ENCODE results near the gene RACK1. TPM values are rescaled to one million over a fixed set of nuclear protein-coding genes. Genes with fewer than 3 reads are reported as not detected.
A peak's percentile ranks its signal among the peaks of the same experiment; 100 is the strongest.

RACK1 gene
- total and polyA plus RNA-seq, 2 of the 13 experiments (the other 11 are each of a cell fraction or from before 2014, with no cell fraction given) = 2,514 to 6,141 TPM

GRCh38 chr5:181187500-181188213 lies 56.0 kb downstream of the RACK1 start (continued):
- TF ChIP-seq ZNF652 (CRISPR knock-in tag; IDR thresholded peaks at IDR 0.05; ENCODE audit: borderline replicate concordance, low read depth) = no peak
- no peak for TF ChIP-seq RBAK (CRISPR knock-in tag; IDR thresholded peaks at IDR 0.05)
- TF ChIP-seq ATF2 (CRISPR knock-in tag; IDR thresholded peaks at IDR 0.05) = 0 out of 2 replicates have a peak, but pooled peaks have one; percentile 40
- TF ChIP-seq SRSF9 (IDR thresholded peaks at IDR 0.05; ENCODE audit: borderline replicate concordance, insufficient read depth, low read depth, low read length, poor library complexity, severe bottlenecking) = no peak
- no peak for TF ChIP-seq SIX4 (CRISPR knock-in tag; IDR thresholded peaks at IDR 0.05)
- TF ChIP-seq PBX3 (CRISPR knock-in tag; IDR thresholded peaks at IDR 0.05; ENCODE audit: borderline replicate concordance) = no peak
- 0 out of 2 replicates have a peak, but pooled peaks have one; percentile 11 for TF ChIP-seq ZNF83 (CRISPR knock-in tag; IDR thresholded peaks at IDR 0.05; ENCODE audit: borderline replicate concordance)
- peak; percentile 69; the same call in 1 of the 2 replicates for TF ChIP-seq ZNF343 (CRISPR knock-in tag; IDR thresholded peaks at IDR 0.05)
- no peak for TF ChIP-seq ZNF576 (CRISPR knock-in tag; IDR thresholded peaks at IDR 0.05)
- peak; percentile 62 for TF ChIP-seq GATAD2A (CRISPR knock-in tag; IDR thresholded peaks at IDR 0.05)
- TF ChIP-seq CREM (IDR thresholded peaks at IDR 0.05) = 0 out of 2 replicates have a peak, but pooled peaks have one; percentile 24
- TF ChIP-seq CREM (CRISPR knock-in tag; IDR thresholded peaks at IDR 0.05) = no peak
- peak; percentile 67 for TF ChIP-seq ZNF772 (CRISPR knock-in tag; IDR thresholded peaks at IDR 0.05)
- 0 out of 2 replicates have a peak, but pooled peaks have one; percentile 42 for TF ChIP-seq ESRRA (CRISPR knock-in tag; IDR thresholded peaks at IDR 0.05; ENCODE audit: low read depth)
- TF ChIP-seq ZNF318 (CRISPR knock-in tag; IDR thresholded peaks at IDR 0.05) = 0 out of 2 replicates have a peak, but pooled peaks have one; percentile 61
- peak; percentile 73; the same call in 1 of the 2 replicates for TF ChIP-seq FOXC1 (CRISPR knock-in tag; IDR thresholded peaks at IDR 0.05; ENCODE audit: borderline replicate concordance)
- no peak for TF ChIP-seq HES4 (CRISPR knock-in tag; IDR thresholded peaks at IDR 0.05; ENCODE audit: borderline replicate concordance)
- no peak for TF ChIP-seq TBX3 (IDR thresholded peaks at IDR 0.05; ENCODE audit: borderline replicate concordance)
- TF ChIP-seq MTA1 (CRISPR knock-in tag; IDR thresholded peaks at IDR 0.05; ENCODE audit: borderline replicate concordance) = no peak

Measured in HepG2 (cell line).